NCI-H146 treated with DMSO at 0.1 percent for 48 hours (cell line): ENCODE data around the gene ADARB2.

ENCODE experiments used
- DNase-seq: peaks from one replicate; lab custom pipeline; 2025; ENCODE audit not compliant: unreplicated experiment; lab: John Stamatoyannopoulos, UW

Gene ADARB2

GRCh38 chr10:1687190-1687589 is 50.1 kb downstream of the ADARB2 start:
- no peak for DNase-seq

- no peak for DNase-seq
These were observed 50.9 kb downstream of the ADARB2 start for GRCh38 chr10:1686491-1686749.

GRCh38 chr10:1685699-1686490 is 51.4 kb downstream of the ADARB2 start:
- DNase-seq, result no peak

GRCh38 chr10:1684991-1685390 is 52.3 kb downstream of the ADARB2 start:
- DNase-seq, result no peak

- no peak for DNase-seq
These were observed 53.7 kb downstream of the ADARB2 start for GRCh38 chr10:1683649-1684048.

- no peak for DNase-seq
These were observed 57.3 kb downstream of the ADARB2 start for GRCh38 chr10:1679821-1680650.

- no peak for DNase-seq
These were observed 59.2 kb downstream of the ADARB2 start for GRCh38 chr10:1678084-1678483.

- DNase-seq, result no peak
These were observed 59.9 kb downstream of the ADARB2 start for GRCh38 chr10:1677307-1677939.

- no peak for DNase-seq
These were observed 62.8 kb downstream of the ADARB2 start for GRCh38 chr10:1674501-1674900.

GRCh38 chr10:1673568-1674345 is 63.6 kb downstream of the ADARB2 start:
- DNase-seq, result no peak

- DNase-seq, result no peak
These were observed 65.1 kb downstream of the ADARB2 start for GRCh38 chr10:1672001-1672781.

- no peak for DNase-seq
These were observed 65.8 kb downstream of the ADARB2 start for GRCh38 chr10:1671366-1672000.

- DNase-seq, result no peak
These were observed 66.6 kb downstream of the ADARB2 start for GRCh38 chr10:1670541-1671365.

GRCh38 chr10:1669433-1669832 is 67.9 kb downstream of the ADARB2 start:
- DNase-seq, result no peak

- DNase-seq, result no peak
These were observed 68.9 kb downstream of the ADARB2 start for GRCh38 chr10:1668399-1668798.

- no peak for DNase-seq
These were observed 69.9 kb downstream of the ADARB2 start for GRCh38 chr10:1667392-1667791.

- no peak for DNase-seq
These were observed 71.2 kb downstream of the ADARB2 start for GRCh38 chr10:1666147-1666546.

- DNase-seq, result no peak
These were observed 71.6 kb downstream of the ADARB2 start for GRCh38 chr10:1665681-1666080.

GRCh38 chr10:1665021-1665661 is 72.2 kb downstream of the ADARB2 start:
- no peak for DNase-seq
